ENCODE measurements around the gene OSBPL10.

Gene OSBPL10

DNA sequence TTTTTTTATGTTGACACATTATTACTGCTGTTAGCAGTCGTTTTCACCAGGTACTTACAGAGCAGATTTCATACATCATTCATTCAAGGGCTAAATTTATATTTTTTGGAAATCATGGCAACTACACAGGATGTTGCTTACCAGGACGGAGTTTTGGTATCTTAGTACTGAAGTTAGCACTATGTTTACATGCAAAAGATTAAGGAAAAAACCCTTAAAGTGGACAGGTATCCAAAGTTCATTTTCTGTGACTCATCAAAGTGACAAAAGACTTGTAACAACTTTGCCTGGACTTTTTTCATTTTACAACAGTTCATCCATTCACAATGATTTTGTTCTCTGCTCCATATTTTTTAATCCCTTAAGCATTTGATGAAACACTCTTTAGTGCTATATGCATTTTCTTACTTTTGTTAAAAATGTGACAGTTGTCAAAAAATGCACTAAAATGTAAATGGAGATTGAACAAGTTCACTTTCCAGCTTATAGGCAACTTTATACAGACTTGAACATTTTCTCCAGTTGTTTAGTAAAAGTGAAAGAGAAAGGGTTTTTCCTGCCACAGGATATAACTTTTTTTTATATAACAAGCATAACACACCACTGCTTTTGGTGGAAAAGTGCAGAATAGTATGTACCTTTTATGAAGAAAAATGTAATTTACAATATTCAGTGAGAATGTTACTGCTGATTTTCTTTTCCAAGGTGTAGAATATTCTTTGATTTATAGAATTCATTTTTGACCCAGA is 344.2 kb downstream of the OSBPL10 start:
- DNase-seq, result no peak

- no peak for DNase-seq
Observed at GRCh38 chr3:31636049-31636448, 345.0 kb downstream of the OSBPL10 start.

DNA sequence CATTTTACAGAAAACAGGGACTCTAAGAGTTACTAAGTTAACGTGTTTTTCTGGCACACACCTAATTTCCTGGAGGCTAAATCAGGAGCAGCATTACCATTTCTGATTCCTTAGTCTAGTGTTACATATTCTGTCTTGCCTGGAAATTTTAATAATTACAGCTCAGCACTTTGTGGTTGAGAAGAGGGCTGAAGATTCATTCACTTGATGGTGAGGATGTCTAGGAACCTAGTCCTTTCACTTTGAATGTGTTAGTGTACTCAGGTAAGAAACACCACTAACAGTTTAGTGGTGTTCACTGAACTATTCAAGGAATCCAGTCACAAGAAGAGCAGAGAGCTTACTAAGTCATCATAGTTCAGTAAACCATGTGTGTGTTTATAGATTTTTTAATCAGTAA is 345.5 kb downstream of the OSBPL10 start:
- no peak for DNase-seq

DNA sequence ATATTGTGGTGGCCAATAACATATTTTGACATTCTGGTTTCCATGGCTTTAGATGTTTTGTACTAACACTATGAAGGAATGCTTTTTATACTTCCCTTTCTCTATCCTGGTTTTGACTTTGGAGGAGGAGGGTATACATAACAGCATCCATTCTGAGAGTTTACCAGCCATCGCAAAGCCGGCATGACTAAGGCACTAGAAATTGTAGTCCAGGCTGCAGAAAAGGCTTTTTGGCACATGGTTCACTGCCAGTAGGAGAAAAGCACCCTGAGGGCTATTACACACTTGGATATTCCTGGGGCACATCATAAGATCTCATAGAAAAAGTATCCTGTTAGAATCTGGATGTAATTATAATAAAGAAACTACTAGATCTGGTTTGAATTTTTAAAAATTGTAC is 346.6 kb downstream of the OSBPL10 start:
- DNase-seq, result peak; percentile 86

DNA sequence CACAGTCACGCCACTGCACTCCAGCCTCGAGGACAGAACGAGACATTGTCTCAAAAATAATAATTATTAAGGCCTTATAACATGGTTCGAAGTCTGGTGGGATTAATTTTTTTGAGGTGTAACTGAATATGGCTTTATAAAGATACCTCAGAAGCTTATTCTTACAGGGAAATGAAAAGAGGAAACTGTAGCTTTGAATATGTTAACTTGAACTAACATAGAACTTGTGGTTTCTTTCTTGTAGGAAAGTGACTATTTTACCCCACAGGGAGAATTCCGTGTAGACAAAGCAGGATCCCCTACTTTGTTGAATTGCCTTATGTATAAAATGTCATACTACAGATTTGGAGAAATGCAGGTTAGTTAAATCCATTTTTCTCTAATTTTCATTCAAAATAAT is 352.0 kb downstream of the OSBPL10 start:
- DNase-seq, result no peak

GRCh38 chr3:31625358-31625757 is 355.7 kb downstream of the OSBPL10 start:
- DNase-seq, result no peak

DNA sequence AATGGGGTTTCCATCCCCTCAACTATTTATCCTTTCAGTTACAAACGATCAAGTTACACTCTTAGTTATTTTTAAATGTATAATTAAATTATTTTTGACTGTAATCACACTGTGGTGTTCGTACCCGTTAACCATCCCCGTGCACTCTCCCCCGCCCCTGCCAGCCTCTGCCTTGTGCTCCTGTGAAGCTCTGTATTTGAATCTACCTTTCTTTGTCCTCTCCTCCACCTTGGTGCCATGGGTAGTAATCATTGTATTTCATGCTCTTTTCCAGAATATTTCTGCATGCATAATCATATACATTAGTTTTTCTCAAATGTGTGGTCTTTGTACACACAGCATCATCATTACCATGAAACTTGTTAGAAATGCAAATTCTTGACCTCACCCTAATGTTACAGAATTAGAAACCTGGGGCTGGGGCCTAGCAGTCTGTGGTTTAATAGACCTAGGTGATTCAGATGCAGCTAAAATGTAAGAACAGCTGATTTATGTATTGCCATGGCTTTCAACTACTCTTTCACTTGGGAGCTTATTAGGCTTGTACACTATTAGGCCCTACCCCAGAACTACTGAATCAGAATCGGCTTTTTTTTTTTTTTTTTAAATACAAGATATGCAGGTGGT is 356.9 kb downstream of the OSBPL10 start:
- DNase-seq, result no peak

DNA sequence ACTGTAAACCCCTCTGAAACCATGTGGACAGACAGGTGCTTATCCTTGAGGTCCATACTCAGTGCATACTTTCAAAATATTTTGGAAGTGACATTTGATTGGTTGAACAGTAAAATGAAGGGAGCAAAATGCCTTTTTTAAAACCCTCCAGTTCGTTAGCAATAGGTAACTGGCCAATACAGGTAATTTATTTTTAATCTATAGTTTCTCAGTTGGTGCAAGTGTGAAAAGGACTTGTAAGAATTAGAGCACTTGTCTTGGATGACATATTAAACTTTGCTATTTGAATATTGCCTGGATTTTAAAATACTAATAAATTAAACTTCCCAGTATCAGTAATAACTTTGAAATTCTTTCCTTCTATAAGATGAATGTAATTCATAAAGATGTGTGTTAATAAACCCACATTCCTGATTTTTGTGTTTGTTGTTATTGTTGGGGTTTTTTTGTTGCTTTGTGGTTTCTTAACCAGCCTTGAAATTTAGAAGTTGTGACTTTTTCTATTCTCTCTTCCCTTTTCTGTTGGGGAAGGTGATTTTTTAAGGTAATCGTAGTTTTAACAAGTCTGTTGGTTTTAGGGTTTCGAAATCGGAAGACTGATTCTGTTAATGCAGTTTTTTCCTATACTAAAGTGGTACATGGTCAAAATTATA is 358.3 kb downstream of the OSBPL10 start:
- no peak for DNase-seq

GRCh38 chr3:31621314-31621713 is 359.7 kb downstream of the OSBPL10 start:
- no peak for DNase-seq

GRCh38 chr3:31620656-31621055 is 360.4 kb downstream of the OSBPL10 start:
- DNase-seq, result no peak

- no peak for DNase-seq
Observed at GRCh38 chr3:31616711-31617110, 364.4 kb downstream of the OSBPL10 start.

GRCh38 chr3:31615071-31615875 is 365.8 kb downstream of the OSBPL10 start:
- no peak for DNase-seq

DNA sequence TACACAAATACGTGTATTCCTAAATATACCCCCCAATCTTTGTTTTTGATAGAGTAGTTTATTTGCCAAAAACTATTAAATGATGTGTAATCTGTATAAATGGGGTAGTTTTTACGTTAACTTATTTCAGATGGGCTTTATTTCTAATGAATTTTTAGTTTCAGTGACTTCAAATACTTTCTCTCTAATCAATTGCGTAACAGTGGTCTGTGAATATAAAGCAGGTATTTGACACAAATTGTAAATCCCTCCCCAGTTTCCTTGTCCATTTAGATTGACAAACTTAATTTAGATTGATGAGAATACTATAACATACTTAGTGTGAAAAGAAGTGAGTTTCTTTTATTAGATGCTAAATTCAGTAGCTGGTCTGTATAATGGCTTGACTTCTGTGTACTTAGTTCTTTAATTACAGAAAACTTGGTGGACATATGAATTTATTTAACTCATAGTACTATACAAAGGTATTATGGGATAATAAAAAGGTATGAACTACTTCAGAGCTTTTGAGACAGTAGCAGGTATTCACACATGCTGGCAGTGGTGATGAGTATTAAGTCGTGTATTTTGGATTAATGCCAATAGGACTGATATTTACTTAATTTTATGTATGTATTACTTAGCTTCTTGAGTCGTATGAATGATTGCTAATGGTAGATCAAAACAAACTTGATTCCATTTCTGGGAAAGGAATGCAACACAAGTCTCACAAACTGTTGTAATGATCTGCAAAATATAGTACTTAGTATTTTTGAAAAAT is 366.7 kb downstream of the OSBPL10 start:
- no peak for DNase-seq

GRCh38 chr3:31613654-31614053 is 367.4 kb downstream of the OSBPL10 start:
- DNase-seq, result no peak

DNA sequence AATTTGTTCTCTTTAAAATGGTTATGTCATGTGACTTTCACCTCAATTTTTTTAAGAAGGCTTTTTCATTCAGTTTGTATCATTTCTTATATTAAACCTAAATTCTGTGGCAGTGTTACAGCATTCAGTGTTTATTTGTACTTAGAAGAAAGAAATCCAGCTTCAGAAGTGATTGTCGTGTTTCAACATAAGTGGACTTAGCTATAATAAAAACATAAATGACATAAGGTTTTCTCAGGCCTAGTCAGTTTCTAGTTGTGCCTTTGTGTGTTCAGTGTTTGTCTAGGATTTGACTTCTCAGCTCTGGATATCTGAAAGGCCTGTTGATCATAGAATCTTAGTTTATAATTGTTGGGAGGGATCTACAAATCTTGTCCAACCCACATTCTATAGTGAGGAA is 367.9 kb downstream of the OSBPL10 start:
- DNase-seq, result no peak
